Heart left ventricle (tissue), 16 donors: ENCODE data around the gene ALDH1L1. TPM values are rescaled to one million over a fixed set of nuclear protein-coding genes. Genes with fewer than 3 reads are reported as not detected.

Source experiments
- ATAC-seq, 4 donors: fragments of 200-7000 bp; cut with Tn5 transposase; one replicate each; pipeline ENCODE4 v1.9.1; 2020 to 2022; ENCODE audit warnings: moderate library complexity in 4 of 4, mild to moderate bottlenecking in 3 of 4, moderate number of reproducible peaks in 1 of 4
- DNase-seq, 5 donors: peaks; one replicate each; pipeline ENCODE4 v3.0.0-alpha.2; 2020
- H3K27ac ChIP-seq, 12 donors: fragments of 200-600 bp; sonication (generic) in 4 of 12; one replicate each; pipeline versions ENCODE4 v1.5.0 to v1.8.0; 2016 to 2022; ENCODE audit warnings: mild to moderate bottlenecking in 2 of 12
- H3K27me3 ChIP-seq, 9 donors: fragments of 200-600 bp; sonication (generic) in 2 of 9; one replicate each; pipeline versions ENCODE4 v1.5.1 to v1.8.0; 2016 to 2022; ENCODE audit warnings: mild to moderate bottlenecking in 3 of 9
- H3K36me3 ChIP-seq, 9 donors: fragments of 200-600 bp; sonication (generic) in 2 of 9; one replicate each; pipeline versions ENCODE4 v1.5.0 to v1.8.0; 2018 to 2022; ENCODE audit warnings: mild to moderate bottlenecking in 2 of 9
- H3K4me1 ChIP-seq, 12 donors: fragments of 200-600 bp; sonication (generic) in 4 of 12; one replicate each; pipeline versions ENCODE4 v1.5.0 to v1.8.0; 2016 to 2022; ENCODE audit warnings: mild to moderate bottlenecking in 3 of 12
- H3K4me3 ChIP-seq, 12 donors: fragments of 200-600 bp; sonication (generic) in 4 of 12; one replicate each; pipeline versions ENCODE4 v1.5.0 to v1.8.0; 2017 to 2022; ENCODE audit warnings: mild to moderate bottlenecking in 9 of 12, moderate library complexity in 4 of 12
- H3K9me3 ChIP-seq, 12 donors: fragments of 200-600 bp; sonication (generic) in 4 of 12; one replicate each; pipeline versions ENCODE4 v1.5.0 to v1.8.0; 2016 to 2022; ENCODE audit warnings: mild to moderate bottlenecking in 1 of 12
- POLR2A ChIP-seq, 2 donors: fragments of 450-650 bp; IDR thresholded peaks; one replicate each; pipeline ENCODE4 v1.6.1; 2017; ENCODE audit warnings: antibody characterized with exemption in 2 of 2, mild to moderate bottlenecking in 2 of 2, moderate library complexity in 2 of 2
- WGBS, 4 donors: extraction: QIAGEN DNeasy Blood & Tissue Kit in 2 of 4; methylation state at CpG; one replicate each; pipeline versions ENCODE4 v1.1.5 to v1.1.7; 2013 to 2018; 5-methylcytosine and 5-hydroxymethylcytosine counted together
- intact Hi-C, 10 donors: fragments of 100-400 bp; cut with DNase I; formaldehyde crosslinking; loops; one replicate each; pipeline versions ENCODE4 v1.11.1 to v1.14.2; 2022
- polyA plus RNA-seq, 2 donors: library from polyadenylated mRNA; stranded (reverse); fragments of 200-250 nt; gene quantifications; one replicate each; pipeline ENCODE4 v1.2.3, GENCODE V29; 2013
- total RNA-seq, 9 donors: library from RNA; depleted of rRNA in 2 of 9; stranded (reverse); fragments of >200 nt in 2 of 9; fragmentation: NEBNext Ultra II Directional in 3 of 9; extraction: Animal tissue kit (Norgen Biotek cat#: 25700) in 3 of 9; gene quantifications; one replicate each; pipeline versions ENCODE4 v1.1.0 to v1.2.4, GENCODE V29; 2016 to 2023
- TF ChIP-seq, protein P1 (sequence below), 12 donors: fragments of 200-600 bp; sonication (generic) in 4 of 12; IDR thresholded peaks; one replicate each; pipeline versions ENCODE4 v1.5.0 to v1.8.0; 2018 to 2022; ENCODE audit warnings: antibody characterized with exemption in 12 of 12, mild to moderate bottlenecking in 5 of 12
- donor health status: ischemic (EF 13 %, LVEDD 7.1; RV severe dilation, severe dysfunction).
- donor health status: healthy with polysubstance abuse.
- donor health status: DM: no; HTN: yes; CAD: no.
- donor health status: DM: no; HTN: no; CAD: no.
- donor health status: ischemic (EF 25% LVEDD 6.9; RV normal size, moderate dysfunction).
- donor health status: ischemic (EF 25% LVEDD 5.7; RV mildly dilated, moderate dysfunction).
- donor health status: healthy.
- donor health status: DM: yes; HTN: yes; CAD: no.
- donor health status: ischemic (EF 35%, LVEDD 5.7; RV mildly dilated, moderate dysfunction).
- donor health status: nonischemic (EF 11% LVEDD 7.7; RV severe dilation, severe dysfunction).
- donor health status: DM: yes; HTN: yes; CAD: no.
- donor health status: PGD.
- donor health status: ischemic (EF 29% LVEDD 5.4; RV normal size, mild dysfunction).
- donor health status: nonischemic (EF 23%, LVEDD 6.1; RV moderate dilation, normal function).

ALDH1L1 gene
- total and polyA plus RNA-seq, 11 donors = 13.4 to 74.1 (median 29.0) TPM

DNA sequence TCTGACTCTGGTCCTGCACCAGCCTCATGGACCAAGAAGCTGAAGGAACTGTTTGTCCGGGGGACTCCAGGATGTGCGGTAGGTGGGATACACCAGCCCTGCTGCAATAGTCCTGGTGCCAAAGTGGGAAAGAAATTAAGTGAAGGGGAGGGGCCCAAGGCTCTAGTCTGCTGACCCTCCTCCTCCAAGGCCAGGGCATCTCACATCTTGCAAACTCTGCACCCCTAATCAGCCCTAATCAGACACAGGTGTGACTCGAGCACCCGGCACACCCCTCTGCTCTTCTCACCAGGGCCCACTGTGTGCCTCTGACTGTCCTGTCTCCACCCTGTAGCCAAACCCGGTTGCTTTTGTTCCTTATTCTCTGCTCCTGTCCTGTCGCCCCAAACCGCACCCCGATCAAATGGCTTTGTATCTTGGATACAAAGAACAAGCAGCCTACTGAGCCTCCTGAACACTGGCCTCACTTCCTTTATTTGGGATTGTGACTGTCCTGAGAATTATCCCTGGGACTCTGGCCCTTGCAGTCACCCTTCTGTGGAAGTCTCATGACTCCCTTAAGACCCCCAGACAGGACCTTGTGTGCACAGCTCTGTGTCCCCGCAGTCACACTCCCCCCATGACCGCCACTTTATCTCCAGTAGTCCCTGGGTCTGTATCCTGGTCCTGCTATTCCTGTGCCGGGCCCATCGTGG, 69.8 kb downstream of the ALDH1L1 start:
- intact Hi-C loops = no loop called here
- WGBS, 4 donors = 92 to 93% (median 93%) methylated on average over 12 of the region's 12 CpGs
- H3K4me1 ChIP-seq = no peaks in the 10 kb centered on the region
- no peak for DNase-seq
- no peaks in the 10 kb centered on the region for H3K27me3 ChIP-seq
- no peak for ATAC-seq
- no peak overlapping the region for H3K27ac ChIP-seq
- no peak for TF ChIP-seq POLR2A (IDR thresholded peaks at IDR 0.05)
- TF ChIP-seq, protein P1, sequence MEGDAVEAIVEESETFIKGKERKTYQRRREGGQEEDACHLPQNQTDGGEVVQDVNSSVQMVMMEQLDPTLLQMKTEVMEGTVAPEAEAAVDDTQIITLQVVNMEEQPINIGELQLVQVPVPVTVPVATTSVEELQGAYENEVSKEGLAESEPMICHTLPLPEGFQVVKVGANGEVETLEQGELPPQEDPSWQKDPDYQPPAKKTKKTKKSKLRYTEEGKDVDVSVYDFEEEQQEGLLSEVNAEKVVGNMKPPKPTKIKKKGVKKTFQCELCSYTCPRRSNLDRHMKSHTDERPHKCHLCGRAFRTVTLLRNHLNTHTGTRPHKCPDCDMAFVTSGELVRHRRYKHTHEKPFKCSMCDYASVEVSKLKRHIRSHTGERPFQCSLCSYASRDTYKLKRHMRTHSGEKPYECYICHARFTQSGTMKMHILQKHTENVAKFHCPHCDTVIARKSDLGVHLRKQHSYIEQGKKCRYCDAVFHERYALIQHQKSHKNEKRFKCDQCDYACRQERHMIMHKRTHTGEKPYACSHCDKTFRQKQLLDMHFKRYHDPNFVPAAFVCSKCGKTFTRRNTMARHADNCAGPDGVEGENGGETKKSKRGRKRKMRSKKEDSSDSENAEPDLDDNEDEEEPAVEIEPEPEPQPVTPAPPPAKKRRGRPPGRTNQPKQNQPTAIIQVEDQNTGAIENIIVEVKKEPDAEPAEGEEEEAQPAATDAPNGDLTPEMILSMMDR (IDR thresholded peaks at IDR 0.05) = no peak
- H3K9me3 ChIP-seq = no peaks in the 10 kb centered on the region
- H3K36me3 ChIP-seq = peaks cover 0 to 37% (median 0%) of the 10 kb centered on the region in 9 donors
- H3K4me3 ChIP-seq = no peak overlapping the region

DNA sequence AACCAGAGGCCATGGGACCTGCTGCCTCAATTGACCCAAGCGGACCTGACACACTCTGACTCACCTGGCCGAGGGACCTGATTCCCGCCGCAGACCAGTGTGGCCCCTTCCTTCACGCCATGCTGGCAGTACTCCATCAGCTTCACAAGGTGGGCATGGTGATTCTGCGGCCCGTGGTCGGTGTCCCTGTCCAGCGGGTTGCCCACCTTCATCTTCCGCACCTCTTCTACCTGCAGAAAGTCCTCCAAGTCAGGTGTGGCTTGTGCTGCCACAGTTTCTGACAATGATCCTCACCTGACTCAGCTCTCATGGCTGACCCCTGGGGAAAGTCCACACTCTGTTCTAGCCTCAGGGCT, 70.5 kb downstream of the ALDH1L1 start:
- ATAC-seq (no peak), DNase-seq (no peak)
- Histone ChIP-seq H3K4me3 (no peak overlapping the region), H3K9me3 (no peaks in the 10 kb centered on the region), H3K36me3 (peaks cover 0 to 42% (median 0%) of the 10 kb centered on the region in 9 donors), H3K27me3 (no peaks in the 10 kb centered on the region), H3K4me1 (no peaks in the 10 kb centered on the region), H3K27ac (no peak overlapping the region)
- TF ChIP-seq POLR2A (IDR thresholded peaks at IDR 0.05) = no peak
- TF ChIP-seq, protein P1 (IDR thresholded peaks at IDR 0.05) = no peak
- WGBS, 4 donors = 88 to 96% (median 94%) methylated on average over 8 to 10 of the region's 10 CpGs
- intact Hi-C loops = no loop called here

GRCh38 chr3:126109146-126109879, 71.1 kb downstream of the ALDH1L1 start:
- no peaks in the 10 kb centered on the region for H3K27me3 ChIP-seq
- peaks cover 0 to 42% (median 0%) of the 10 kb centered on the region in 9 donors for H3K36me3 ChIP-seq
- WGBS, 4 donors = 86 to 90% (median 88%) methylated on average over 13 of the region's 13 CpGs
- no peak overlapping the region for H3K4me3 ChIP-seq
- H3K4me1 ChIP-seq = no peaks in the 10 kb centered on the region
- ATAC-seq (no peak), DNase-seq (no peak)
- intact Hi-C loops = no loop called here
- TF ChIP-seq, protein P1 (IDR thresholded peaks at IDR 0.05) = no peak
- TF ChIP-seq POLR2A (IDR thresholded peaks at IDR 0.05) = no peak
- H3K27ac ChIP-seq = no peak overlapping the region
- H3K9me3 ChIP-seq = no peaks in the 10 kb centered on the region

DNA sequence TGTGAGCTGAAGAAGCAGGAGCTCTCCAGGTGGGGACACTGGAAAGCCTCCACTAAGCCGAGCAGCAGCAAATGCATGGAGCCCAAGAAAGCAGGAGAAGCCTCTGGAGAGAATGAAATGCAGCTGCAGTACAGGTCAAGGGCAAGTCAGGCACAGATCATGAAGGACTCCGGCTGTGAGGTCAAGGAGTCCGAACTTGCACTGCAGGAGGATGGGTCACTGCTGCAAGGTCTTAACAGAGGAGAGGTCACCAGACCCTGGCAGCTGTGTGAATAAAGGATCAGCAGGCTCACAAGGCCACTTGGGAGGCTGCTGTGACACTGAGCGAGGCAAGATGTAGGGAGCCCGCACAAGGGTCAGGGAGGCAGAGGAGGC, 71.7 kb downstream of the ALDH1L1 start:
- 76 to 87% (median 83%) methylated on average over 5 of the region's 5 CpGs for WGBS, 4 donors
- intact Hi-C loops = no loop called here
- TF ChIP-seq, protein P1 (IDR thresholded peaks at IDR 0.05) = no peak
- no peak for TF ChIP-seq POLR2A (IDR thresholded peaks at IDR 0.05)
- no peak for DNase-seq
- Histone ChIP-seq H3K36me3 (peaks cover 0 to 45% (median 0%) of the 10 kb centered on the region in 9 donors), H3K27me3 (no peaks in the 10 kb centered on the region), H3K9me3 (no peaks in the 10 kb centered on the region), H3K27ac (no peak overlapping the region), H3K4me3 (no peak overlapping the region), H3K4me1 (no peaks in the 10 kb centered on the region)
- no peak for ATAC-seq
